ENCODE results near the gene MCF2L2. TPM values are rescaled to one million over a fixed set of nuclear protein-coding genes. Genes with fewer than 3 reads are reported as not detected.

Gene MCF2L2
- total and polyA plus RNA-seq, 2 experiments from 2014 or later, result not detected

DNA sequence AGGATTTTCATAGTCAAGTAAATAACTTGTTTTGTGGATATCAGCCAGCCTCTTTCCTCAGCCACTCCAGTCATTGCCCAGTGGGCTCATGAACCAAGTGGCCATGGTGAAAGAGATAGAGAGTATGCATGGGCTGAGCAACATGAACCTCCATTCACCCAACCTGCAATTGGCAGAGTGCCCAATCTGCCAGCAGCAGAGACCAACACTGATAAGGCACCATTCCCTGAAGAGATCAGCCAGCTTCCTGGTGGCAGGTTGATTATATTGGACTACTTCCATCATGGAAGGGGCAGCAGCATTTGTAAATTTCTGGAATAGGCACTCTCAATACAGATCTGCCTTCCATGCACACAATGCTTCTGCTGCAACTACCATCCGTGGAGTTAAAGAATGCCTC lies 10.3 kb upstream of the MCF2L2 start:
- DNase-seq, result no peak
- 82 to 91% methylated on average over 1 of the region's 1 CpG for WGBS, 2 experiments (ENCODE audit: low coverage in 1 of 2, low lambda C conversion rate in 2 of 2, missing lambda C conversion rate in 2 of 2)
- H3K9me3 ChIP-seq (ENCODE audit: low read depth), result no peaks in the 10 kb centered on the region
- no peak overlapping the region for H3K9ac ChIP-seq
- H3K27ac ChIP-seq, result no peak overlapping the region
- no peaks in the 10 kb centered on the region for H3K36me3 ChIP-seq (ENCODE audit: low read depth)
- H3K4me2 ChIP-seq (ENCODE audit: unreplicated experiment), result no peak overlapping the region
- no peaks in the 10 kb centered on the region for H3K9me2 ChIP-seq (ENCODE audit: insufficient read depth)
- no peak overlapping the region for H2AFZ ChIP-seq
- H3K4me3 ChIP-seq, result no peak overlapping the region
- no peaks in the 10 kb centered on the region for H3K4me1 ChIP-seq (ENCODE audit: insufficient read depth)
- no peaks in the 10 kb centered on the region for H4K20me1 ChIP-seq (ENCODE audit: insufficient read depth)
- no peaks in the 10 kb centered on the region for H3F3A ChIP-seq (ENCODE audit: insufficient read depth)
- in situ Hi-C loops (cut with MboI), result no loop called here
- no peaks in the 10 kb centered on the region for H3K79me2 ChIP-seq (ENCODE audit: insufficient read depth)
- peaks cover 5% of the 10 kb centered on the region; the same call in 1 of the 2 replicates for H3K27me3 ChIP-seq (replicated peaks; ENCODE audit: insufficient read depth)
- TF ChIP-seq EZH2phosphoT487 (IDR thresholded peaks at IDR 0.05; ENCODE audit: insufficient read depth, low read depth), result no peak
- no peak for TF ChIP-seq EZH2 (IDR thresholded peaks at IDR 0.05; ENCODE audit: insufficient read depth, poor library complexity, severe bottlenecking)

DNA sequence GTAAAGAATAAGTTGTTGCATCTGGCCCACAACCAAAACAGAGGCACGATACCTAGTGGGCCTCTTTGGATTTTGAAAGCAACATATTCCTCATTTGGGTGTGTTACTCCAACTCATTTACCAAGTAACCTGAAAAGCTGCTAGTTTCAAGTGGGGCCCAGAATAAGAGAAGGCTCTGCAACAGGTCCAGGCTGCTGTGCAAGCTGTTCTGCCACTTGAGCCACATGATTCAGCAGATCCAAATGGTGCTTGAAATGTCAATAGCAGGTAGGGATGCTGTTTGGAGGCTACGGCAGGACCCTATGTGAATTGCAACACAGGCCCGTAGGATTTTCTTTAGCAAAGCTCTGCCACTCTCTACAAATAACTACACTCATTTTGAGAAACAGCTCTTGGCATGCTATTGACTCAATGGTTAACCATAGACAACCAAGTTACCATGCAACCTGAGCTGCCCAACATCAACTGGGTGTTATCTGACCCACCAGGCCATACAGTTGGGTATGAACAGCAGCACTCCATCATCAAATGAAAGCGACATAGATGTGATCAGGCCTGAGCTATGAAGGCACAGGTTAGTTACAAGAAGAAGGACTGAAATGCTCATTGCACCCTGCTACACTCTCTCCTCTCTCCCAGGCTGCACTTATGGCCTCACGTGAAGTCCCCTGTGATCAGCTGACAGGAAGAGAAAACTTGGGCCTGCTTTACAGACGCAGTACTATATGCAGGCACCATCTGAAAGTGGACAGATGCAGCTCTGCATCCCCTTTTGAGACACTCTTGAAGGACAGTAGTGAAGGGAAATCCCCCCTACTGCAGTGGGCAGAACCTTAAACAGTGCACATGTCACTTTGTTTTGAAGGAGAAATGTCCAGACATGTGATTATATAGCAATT lies 9.5 kb upstream of the MCF2L2 start:
- Histone ChIP-seq H3K4me1 (ENCODE audit: insufficient read depth) (no peaks in the 10 kb centered on the region), H3K4me3 (no peak overlapping the region), H3K9me2 (ENCODE audit: insufficient read depth) (no peaks in the 10 kb centered on the region), H3K79me2 (ENCODE audit: insufficient read depth) (no peaks in the 10 kb centered on the region), H3K27me3 (replicated peaks; ENCODE audit: insufficient read depth) (peaks cover 4% of the 10 kb centered on the region; the same call in 1 of the 2 replicates), H3K36me3 (ENCODE audit: low read depth) (no peaks in the 10 kb centered on the region), H3K9ac (no peak overlapping the region), H3K9me3 (ENCODE audit: low read depth) (no peaks in the 10 kb centered on the region), H3F3A (ENCODE audit: insufficient read depth) (no peaks in the 10 kb centered on the region), H3K4me2 (ENCODE audit: unreplicated experiment) (no peak overlapping the region), H3K27ac (no peak overlapping the region), H2AFZ (no peak overlapping the region), H4K20me1 (ENCODE audit: insufficient read depth) (no peaks in the 10 kb centered on the region)
- no peak for TF ChIP-seq EZH2phosphoT487 (IDR thresholded peaks at IDR 0.05; ENCODE audit: insufficient read depth, low read depth)
- TF ChIP-seq EZH2 (IDR thresholded peaks at IDR 0.05; ENCODE audit: insufficient read depth, poor library complexity, severe bottlenecking), result no peak
- WGBS, 2 experiments (ENCODE audit: low coverage in 1 of 2, low lambda C conversion rate in 2 of 2, missing lambda C conversion rate in 2 of 2), result 51 to 65% methylated on average over 6 of the region's 6 CpGs
- DNase-seq, result no peak
- in situ Hi-C loops (cut with MboI), result no loop called here

DNA sequence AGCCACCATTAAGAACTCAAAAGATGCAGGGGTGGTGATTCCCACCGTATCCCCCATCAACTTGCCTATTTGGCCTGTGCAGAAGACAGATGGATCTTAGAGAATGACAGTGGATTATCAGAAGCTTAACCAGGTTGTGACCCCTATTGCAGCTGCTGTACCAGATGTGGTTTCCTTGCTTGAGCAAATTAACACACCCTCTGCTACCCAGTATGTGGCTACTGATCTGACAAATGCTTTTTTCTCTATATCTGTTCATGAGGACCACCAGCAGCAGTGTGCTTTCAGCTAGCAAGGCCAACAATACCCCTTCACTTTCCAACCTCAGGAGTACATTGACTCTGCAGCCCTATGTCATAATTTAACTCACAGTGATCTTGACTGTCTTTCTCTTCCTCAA lies 8.6 kb upstream of the MCF2L2 start:
- in situ Hi-C loops (cut with MboI), result no loop called here
- WGBS, 2 experiments (ENCODE audit: low coverage in 1 of 2, low lambda C conversion rate in 2 of 2, missing lambda C conversion rate in 2 of 2), result 0 to 8% methylated on average over 1 of the region's 1 CpG
- Histone ChIP-seq H3K79me2 (ENCODE audit: insufficient read depth) (no peaks in the 10 kb centered on the region), H3K36me3 (ENCODE audit: low read depth) (no peaks in the 10 kb centered on the region), H3K4me3 (no peak overlapping the region), H3K9me3 (ENCODE audit: low read depth) (no peaks in the 10 kb centered on the region), H2AFZ (no peak overlapping the region), H3F3A (ENCODE audit: insufficient read depth) (no peaks in the 10 kb centered on the region), H3K4me1 (ENCODE audit: insufficient read depth) (no peaks in the 10 kb centered on the region), H3K4me2 (ENCODE audit: unreplicated experiment) (no peak overlapping the region), H3K9ac (no peak overlapping the region), H3K9me2 (ENCODE audit: insufficient read depth) (no peaks in the 10 kb centered on the region), H3K27me3 (replicated peaks; ENCODE audit: insufficient read depth) (peaks cover 12% of the 10 kb centered on the region; the same call in 1 of the 2 replicates), H3K27ac (no peak overlapping the region), H4K20me1 (ENCODE audit: insufficient read depth) (no peaks in the 10 kb centered on the region)
- TF ChIP-seq EZH2 (IDR thresholded peaks at IDR 0.05; ENCODE audit: insufficient read depth, poor library complexity, severe bottlenecking), result no peak
- no peak for TF ChIP-seq EZH2phosphoT487 (IDR thresholded peaks at IDR 0.05; ENCODE audit: insufficient read depth, low read depth)
- DNase-seq, result no peak

DNA sequence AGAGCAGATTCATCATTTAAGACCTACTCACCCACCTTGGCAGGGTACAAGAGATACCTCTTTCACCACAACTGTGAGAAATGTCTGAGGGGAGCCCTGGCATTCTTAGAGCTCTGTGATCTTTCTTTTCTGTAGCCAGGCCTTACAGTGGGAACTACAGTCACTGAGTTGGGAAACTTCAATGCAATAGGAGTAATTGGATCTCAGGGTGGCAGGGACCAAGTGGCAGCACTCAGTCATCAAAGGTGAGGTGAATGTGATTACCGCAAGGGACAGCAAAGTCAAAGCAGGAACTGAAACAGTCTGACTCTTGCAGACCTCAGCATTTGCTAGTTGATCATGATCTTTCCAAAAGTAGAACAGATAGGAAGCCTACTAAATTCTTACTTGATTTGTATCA lies 7.2 kb upstream of the MCF2L2 start:
- H3K9ac ChIP-seq, result no peak overlapping the region
- H3K9me2 ChIP-seq (ENCODE audit: insufficient read depth), result no peaks in the 10 kb centered on the region
- no peaks in the 10 kb centered on the region for H3F3A ChIP-seq (ENCODE audit: insufficient read depth)
- no peaks in the 10 kb centered on the region for H3K36me3 ChIP-seq (ENCODE audit: low read depth)
- no peaks in the 10 kb centered on the region for H3K4me1 ChIP-seq (ENCODE audit: insufficient read depth)
- DNase-seq, result no peak
- TF ChIP-seq EZH2 (IDR thresholded peaks at IDR 0.05; ENCODE audit: insufficient read depth, poor library complexity, severe bottlenecking) (no peak), EZH2phosphoT487 (IDR thresholded peaks at IDR 0.05; ENCODE audit: insufficient read depth, low read depth) (no peak)
- H3K4me2 ChIP-seq (ENCODE audit: unreplicated experiment), result no peak overlapping the region
- H3K27ac ChIP-seq, result no peak overlapping the region
- H3K4me3 ChIP-seq, result no peak overlapping the region
- in situ Hi-C loops (cut with MboI), result no loop called here
- peaks cover 20% of the 10 kb centered on the region; the same call in 1 of the 2 replicates for H3K27me3 ChIP-seq (replicated peaks; ENCODE audit: insufficient read depth)
- no peaks in the 10 kb centered on the region for H3K79me2 ChIP-seq (ENCODE audit: insufficient read depth)
- H3K9me3 ChIP-seq (ENCODE audit: low read depth), result no peaks in the 10 kb centered on the region
- no peaks in the 10 kb centered on the region for H4K20me1 ChIP-seq (ENCODE audit: insufficient read depth)
- no peak overlapping the region for H2AFZ ChIP-seq
- WGBS, 2 experiments (ENCODE audit: low coverage in 1 of 2, low lambda C conversion rate in 2 of 2, missing lambda C conversion rate in 2 of 2), result 85 to 88% methylated on average over 1 of the region's 1 CpG
